HFF-Myc (cell line): ENCODE data around the gene ABL2.

Experiments used
- DNase-seq: peaks from one replicate; pipeline ENCODE4 v3.0.0-alpha.2; 2011; ENCODE audit warnings: low read depth; ENCODE audit errors: extremely low read depth
- H3K4me3 ChIP-seq: replicated peaks from 2 replicates; pipeline ENCODE4 v1.5.1; 2011; ENCODE audit warnings: low read depth, mild to moderate bottlenecking, control low read depth, low read length
- TF ChIP-seq, protein P1 (sequence below): IDR thresholded peaks from 2 replicates; pipeline ENCODE4 v1.5.1; 2012; ENCODE audit warnings: mild to moderate bottlenecking, low read depth, low read length, control low read depth; ENCODE audit errors: missing control alignments

The ABL2 gene

GRCh38 chr1:179184403-179184802 is 45.1 kb downstream of the ABL2 start:
- H3K4me3 ChIP-seq = no peak overlapping the region
- DNase-seq = no peak
- TF ChIP-seq, protein P1, sequence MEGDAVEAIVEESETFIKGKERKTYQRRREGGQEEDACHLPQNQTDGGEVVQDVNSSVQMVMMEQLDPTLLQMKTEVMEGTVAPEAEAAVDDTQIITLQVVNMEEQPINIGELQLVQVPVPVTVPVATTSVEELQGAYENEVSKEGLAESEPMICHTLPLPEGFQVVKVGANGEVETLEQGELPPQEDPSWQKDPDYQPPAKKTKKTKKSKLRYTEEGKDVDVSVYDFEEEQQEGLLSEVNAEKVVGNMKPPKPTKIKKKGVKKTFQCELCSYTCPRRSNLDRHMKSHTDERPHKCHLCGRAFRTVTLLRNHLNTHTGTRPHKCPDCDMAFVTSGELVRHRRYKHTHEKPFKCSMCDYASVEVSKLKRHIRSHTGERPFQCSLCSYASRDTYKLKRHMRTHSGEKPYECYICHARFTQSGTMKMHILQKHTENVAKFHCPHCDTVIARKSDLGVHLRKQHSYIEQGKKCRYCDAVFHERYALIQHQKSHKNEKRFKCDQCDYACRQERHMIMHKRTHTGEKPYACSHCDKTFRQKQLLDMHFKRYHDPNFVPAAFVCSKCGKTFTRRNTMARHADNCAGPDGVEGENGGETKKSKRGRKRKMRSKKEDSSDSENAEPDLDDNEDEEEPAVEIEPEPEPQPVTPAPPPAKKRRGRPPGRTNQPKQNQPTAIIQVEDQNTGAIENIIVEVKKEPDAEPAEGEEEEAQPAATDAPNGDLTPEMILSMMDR = no peak

DNA sequence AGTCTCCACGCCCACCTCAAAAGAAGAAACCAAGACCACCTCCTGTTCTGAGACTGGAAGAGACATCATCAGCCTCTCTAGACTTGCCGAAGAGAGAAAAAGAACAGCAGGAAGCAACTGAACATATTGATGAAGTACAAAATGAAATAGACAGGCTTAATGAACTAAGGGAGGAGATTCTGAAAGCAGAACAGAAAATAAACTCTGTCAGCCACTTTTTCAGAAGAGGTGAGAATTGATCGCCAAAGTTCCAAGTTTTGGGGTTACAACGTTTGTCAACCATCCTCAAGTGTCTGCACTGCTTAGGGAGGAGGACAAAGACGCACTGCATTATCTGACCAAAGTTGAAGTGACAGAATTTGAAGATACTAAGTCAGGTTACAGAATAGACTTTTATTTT is 45.6 kb downstream of the ABL2 start:
- no peak for DNase-seq
- TF ChIP-seq, protein P1 = no peak
- no peak overlapping the region for H3K4me3 ChIP-seq

DNA sequence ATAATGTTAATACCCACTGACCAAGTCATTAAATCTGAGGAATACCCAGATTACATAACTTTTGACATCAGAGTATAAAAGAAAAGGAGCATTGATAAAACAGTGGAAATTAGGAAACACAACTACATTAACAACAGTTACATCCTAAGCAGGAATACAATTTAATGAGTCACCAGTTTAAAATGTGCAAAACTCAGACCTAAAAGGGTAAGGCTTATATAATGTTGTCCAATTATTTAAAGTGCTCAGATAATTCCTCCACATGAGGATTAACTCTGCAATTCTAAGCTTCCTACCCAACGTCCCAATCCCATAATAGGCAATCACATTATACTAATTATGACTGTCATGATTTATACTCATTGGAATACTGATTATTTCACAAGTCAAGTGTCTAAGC is 50.5 kb downstream of the ABL2 start:
- TF ChIP-seq, protein P1 = no peak
- no peak for DNase-seq
- H3K4me3 ChIP-seq = no peak overlapping the region

- TF ChIP-seq, protein P1 = no peak
- no peak overlapping the region for H3K4me3 ChIP-seq
- DNase-seq = no peak
Measured at GRCh38 chr1:179178183-179178582, 51.3 kb downstream of the ABL2 start.

DNA sequence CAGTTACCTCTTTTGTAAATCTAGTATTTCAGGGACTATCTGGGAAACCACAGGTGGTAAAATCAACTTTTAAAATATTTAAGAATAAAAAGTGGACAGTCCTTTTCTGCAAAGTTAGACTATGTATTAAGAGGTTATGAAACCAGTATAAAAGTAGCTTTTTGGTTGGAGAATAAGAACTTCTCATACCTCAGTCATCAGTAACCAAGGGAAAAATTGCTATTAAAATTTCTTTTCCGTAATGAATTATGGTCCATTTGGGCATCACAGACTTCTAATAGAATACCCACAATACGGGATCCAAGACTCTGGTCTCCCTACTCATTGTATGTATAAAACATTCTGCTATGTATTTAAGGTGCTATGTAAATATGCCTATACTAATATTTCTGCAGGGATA is 51.9 kb downstream of the ABL2 start:
- DNase-seq = no peak
- no peak overlapping the region for H3K4me3 ChIP-seq
- TF ChIP-seq, protein P1 = no peak

GRCh38 chr1:179177182-179177581 is 52.3 kb downstream of the ABL2 start:
- TF ChIP-seq, protein P1 = no peak
- no peak overlapping the region for H3K4me3 ChIP-seq
- DNase-seq = no peak
